ENCODE data around the gene CARD11.
"Not testable (repeated sequence)": the region's sequence is repeated elsewhere in the genome, so short reads cannot be mapped to it uniquely, and the experiment has no call there.

The CARD11 gene

GRCh38 chr7:2959103-2959680 lies 84.5 kb downstream of the CARD11 start:
- DNase-seq (ENCODE audit: low read depth, low spot score): no peak
- in situ Hi-C loops (cut with HindIII; ENCODE audit: low sequenced_read_pairs): no loop called here
- no peak for TF ChIP-seq CTCF (IDR thresholded peaks at IDR 0.05; ENCODE audit: low read depth, low read length)
- H3K4me3 ChIP-seq (ENCODE audit: low read depth, low read length): no peak overlapping the region

GRCh38 chr7:2958416-2959102 lies 85.1 kb downstream of the CARD11 start:
- no peak for DNase-seq (ENCODE audit: low read depth, low spot score)
- H3K4me3 ChIP-seq (ENCODE audit: low read depth, low read length): no peak overlapping the region
- no peak for TF ChIP-seq CTCF (IDR thresholded peaks at IDR 0.05; ENCODE audit: low read depth, low read length)
- in situ Hi-C loops (cut with HindIII; ENCODE audit: low sequenced_read_pairs): no loop called here

GRCh38 chr7:2957369-2957727 lies 86.3 kb downstream of the CARD11 start:
- H3K4me3 ChIP-seq (ENCODE audit: low read depth, low read length); in situ Hi-C loops (cut with HindIII; ENCODE audit: low sequenced_read_pairs); DNase-seq (ENCODE audit: low read depth, low spot score): not testable (repeated sequence)

- no peak for TF ChIP-seq CTCF (IDR thresholded peaks at IDR 0.05; ENCODE audit: low read depth, low read length)
- in situ Hi-C loops (cut with HindIII; ENCODE audit: low sequenced_read_pairs): no loop called here
- no peak overlapping the region for H3K4me3 ChIP-seq (ENCODE audit: low read depth, low read length)
- peak; percentile 45 for DNase-seq (ENCODE audit: low read depth, low spot score)
Measured at GRCh38 chr7:2956526-2957368, 86.9 kb downstream of the CARD11 start.

GRCh38 chr7:2956076-2956475 lies 87.6 kb downstream of the CARD11 start:
- no peak for TF ChIP-seq CTCF (IDR thresholded peaks at IDR 0.05; ENCODE audit: low read depth, low read length)
- no peak for DNase-seq (ENCODE audit: low read depth, low spot score)
- H3K4me3 ChIP-seq (ENCODE audit: low read depth, low read length): no peak overlapping the region
- in situ Hi-C loops (cut with HindIII; ENCODE audit: low sequenced_read_pairs): no loop called here

- DNase-seq (ENCODE audit: low read depth, low spot score): no peak
- no peak overlapping the region for H3K4me3 ChIP-seq (ENCODE audit: low read depth, low read length)
- no peak for TF ChIP-seq CTCF (IDR thresholded peaks at IDR 0.05; ENCODE audit: low read depth, low read length)
- in situ Hi-C loops (cut with HindIII; ENCODE audit: low sequenced_read_pairs): no loop called here
Measured at GRCh38 chr7:2955269-2955668, 88.4 kb downstream of the CARD11 start.

- H3K4me3 ChIP-seq (ENCODE audit: low read depth, low read length): no peak overlapping the region
- TF ChIP-seq CTCF (IDR thresholded peaks at IDR 0.05; ENCODE audit: low read depth, low read length): no peak
- in situ Hi-C loops (cut with HindIII; ENCODE audit: low sequenced_read_pairs): no loop called here
- no peak for DNase-seq (ENCODE audit: low read depth, low spot score)
Measured at GRCh38 chr7:2954433-2954853, 89.2 kb downstream of the CARD11 start.
